Measurements from ENCODE around the gene TMCC3. TPM values are rescaled to one million over a fixed set of nuclear protein-coding genes. Genes with fewer than 3 reads are reported as not detected.
A peak's percentile ranks its signal among the peaks of the same experiment; 100 is the strongest.

The TMCC3 gene
- total RNA-seq, 1 donor: 0.72 TPM

DNA sequence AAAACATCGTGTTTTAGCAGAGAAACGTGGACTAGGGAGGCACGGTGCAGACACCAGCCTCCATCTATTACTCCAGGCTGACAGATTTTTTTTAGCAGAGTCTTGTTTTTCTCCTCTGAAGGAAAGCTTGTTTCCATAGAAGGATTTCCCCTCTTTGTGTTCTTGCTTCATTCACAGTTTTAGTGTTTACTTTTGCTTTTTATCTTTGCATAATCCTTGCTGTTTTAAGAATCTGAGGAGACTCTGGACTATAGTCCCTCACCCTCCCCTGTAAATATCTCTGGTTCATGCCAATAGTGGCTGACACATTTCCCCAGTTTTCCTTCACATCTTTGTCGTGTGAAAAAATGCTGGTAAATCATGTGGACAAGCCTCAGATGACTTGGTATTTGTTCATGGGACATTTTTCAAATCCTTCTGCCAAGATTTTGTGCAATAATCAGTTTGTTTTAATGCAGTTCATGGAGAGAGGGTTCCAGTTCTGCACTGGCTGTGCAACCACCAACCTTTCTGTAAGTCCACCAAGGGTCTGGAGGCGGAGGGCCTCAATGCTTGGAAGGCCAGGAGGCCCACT, 39.9 kb upstream of the TMCC3 start:
- no peak overlapping the region for H3K4me3 ChIP-seq (ENCODE audit: low read depth, low read length)

DNA sequence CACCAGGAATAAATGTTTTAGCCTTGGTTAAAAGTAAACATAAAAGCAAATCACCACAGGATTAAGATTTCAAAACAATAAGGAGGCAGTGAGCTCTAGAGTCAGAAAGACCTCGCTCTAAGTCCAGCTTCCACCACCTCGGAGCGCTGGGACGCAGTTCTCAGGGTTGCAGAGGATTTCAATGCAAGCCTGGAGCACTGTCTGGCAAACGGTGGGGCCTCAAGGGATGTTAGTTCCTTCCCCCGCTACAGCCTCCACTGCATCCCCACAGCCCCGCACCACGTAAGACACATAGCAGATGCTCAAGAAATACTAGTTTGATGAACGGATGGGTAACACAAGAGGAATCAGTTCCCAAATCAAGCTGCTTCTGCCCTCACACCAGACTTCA, 39.3 kb upstream of the TMCC3 start:
- DNase-seq (ENCODE audit: low read depth): peak; percentile 49
- TF ChIP-seq CTCF (IDR thresholded peaks at IDR 0.05; ENCODE audit: insufficient read depth, low read length): no peak
- H3K4me3 ChIP-seq (ENCODE audit: low read depth, low read length): peak overlapping the region; percentile 19

More for the DNA sequence above, 39.9 kb upstream of the TMCC3 start:
- DNase-seq (ENCODE audit: low read depth): peak; percentile 83
- TF ChIP-seq CTCF (IDR thresholded peaks at IDR 0.05; ENCODE audit: insufficient read depth, low read length): no peak

- DNase-seq (ENCODE audit: low read depth): peak; percentile 87
- no peak for TF ChIP-seq CTCF (IDR thresholded peaks at IDR 0.05; ENCODE audit: insufficient read depth, low read length)
- H3K4me3 ChIP-seq (ENCODE audit: low read depth, low read length): no peak overlapping the region
Observed at GRCh38 chr12:94689002-94689645, 38.8 kb upstream of the TMCC3 start.

DNA sequence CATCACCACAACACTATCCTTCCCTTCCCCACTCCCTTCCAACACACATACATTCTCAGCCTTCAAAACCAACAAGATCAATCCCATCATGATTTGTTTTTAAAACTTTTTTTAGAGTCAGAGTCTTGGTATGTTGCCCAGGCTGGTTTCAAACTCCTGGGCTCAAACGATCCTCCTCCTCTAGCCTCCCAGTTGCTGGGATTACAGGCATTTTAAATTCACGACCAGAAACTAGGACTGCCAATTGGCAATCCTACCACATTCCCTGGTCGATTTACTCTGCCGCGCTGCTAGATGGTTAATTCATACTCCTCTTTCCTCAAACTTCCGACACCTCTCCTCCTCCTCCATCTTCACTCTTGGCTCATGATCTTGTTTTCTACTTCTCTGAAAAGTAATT, 37.5 kb upstream of the TMCC3 start:
- no peak for TF ChIP-seq CTCF (IDR thresholded peaks at IDR 0.05; ENCODE audit: insufficient read depth, low read length)
- no peak for DNase-seq (ENCODE audit: low read depth)
- no peak overlapping the region for H3K4me3 ChIP-seq (ENCODE audit: low read depth, low read length)

DNA sequence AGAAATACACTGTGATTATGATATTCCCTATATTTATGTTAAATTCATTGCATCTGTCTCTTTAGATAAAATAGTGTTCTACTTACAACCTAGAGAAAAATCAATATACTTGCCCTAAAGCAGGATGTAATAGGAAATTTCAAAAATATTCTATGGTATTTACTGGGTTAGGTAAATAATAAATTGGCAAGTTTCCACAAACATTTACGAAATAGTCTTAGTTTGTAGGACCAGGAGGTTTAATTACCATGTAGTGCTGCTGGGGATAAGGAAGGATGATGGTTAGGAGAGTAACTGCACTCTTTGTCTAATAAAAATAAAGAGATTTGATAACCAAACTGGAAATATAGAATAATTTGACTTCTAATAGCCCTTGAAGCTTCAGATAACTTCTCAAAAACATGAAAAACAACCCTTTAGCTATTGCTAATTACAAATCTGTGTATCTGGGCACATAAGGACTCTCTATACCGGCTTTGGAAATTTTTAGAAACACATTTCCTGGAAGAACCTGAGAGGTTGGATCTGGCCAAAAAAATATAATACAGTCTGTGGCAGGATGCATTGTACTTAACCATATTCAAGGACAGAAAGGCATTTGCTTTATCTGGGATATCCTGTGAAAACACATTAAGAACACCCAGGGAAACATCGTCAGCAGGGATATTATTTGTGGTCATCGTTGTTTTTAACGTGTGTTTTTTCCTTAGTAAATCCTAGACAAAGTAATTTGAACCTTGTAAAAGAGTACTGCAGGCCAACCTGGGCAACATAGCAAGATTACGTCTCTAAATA, 36.7 kb upstream of the TMCC3 start:
- no peak for DNase-seq (ENCODE audit: low read depth)
- no peak for TF ChIP-seq CTCF (IDR thresholded peaks at IDR 0.05; ENCODE audit: insufficient read depth, low read length)
- no peak overlapping the region for H3K4me3 ChIP-seq (ENCODE audit: low read depth, low read length)

- no peak for TF ChIP-seq CTCF (IDR thresholded peaks at IDR 0.05; ENCODE audit: insufficient read depth, low read length)
- no peak for DNase-seq (ENCODE audit: low read depth)
- H3K4me3 ChIP-seq (ENCODE audit: low read depth, low read length): no peak overlapping the region
Observed at GRCh38 chr12:94684416-94685142, 34.2 kb upstream of the TMCC3 start.

Measured in fibroblast of the aortic adventitia (primary cell).